ENCODE measurements around the gene GABRB3. TPM values are rescaled to one million over a fixed set of nuclear protein-coding genes. Genes with fewer than 3 reads are reported as not detected.

Gene GABRB3
- total and polyA plus RNA-seq, 2 donors (not counting 3 experiments of a cell fraction or from before 2014, with no cell fraction given), result 0.03 TPM; not detected in 1

DNA sequence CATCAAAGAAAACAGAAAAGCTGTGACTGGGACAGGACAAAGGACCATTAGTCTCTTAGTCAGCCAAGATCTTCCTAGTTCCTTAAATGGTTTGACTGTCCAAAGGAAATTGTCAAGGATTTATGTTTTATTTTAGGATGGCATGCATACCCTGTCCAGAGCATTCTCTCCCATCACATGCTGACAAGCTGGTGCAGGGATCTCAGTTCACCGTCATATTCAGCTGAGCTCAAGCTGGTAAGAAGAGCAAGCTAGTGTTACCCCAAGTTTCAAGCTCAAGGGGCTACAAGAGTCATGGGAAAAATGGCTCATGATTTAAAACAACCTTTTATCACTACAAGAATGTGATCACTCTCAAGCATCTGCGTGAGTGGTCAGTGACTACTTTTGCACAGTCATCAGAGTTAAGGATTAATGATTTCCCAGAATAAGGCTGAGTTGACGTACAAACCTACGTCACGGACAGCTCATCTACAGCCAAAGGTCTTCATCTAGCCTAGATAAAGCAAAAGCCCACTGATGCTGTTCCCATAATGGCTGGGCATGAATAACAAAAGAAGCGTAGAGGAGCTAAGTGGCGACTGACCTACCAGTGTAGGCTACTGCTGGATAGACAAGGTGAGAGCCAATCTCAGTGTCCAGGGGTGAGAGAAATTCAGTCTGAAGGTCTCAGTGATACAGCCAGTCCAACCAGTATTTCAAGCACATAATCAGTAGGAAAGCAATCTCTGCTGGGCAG is 157.5 kb downstream of the GABRB3 start:
- dilution Hi-C loops (cut with MboI; ENCODE audit: extremely low pct_ligation_motif_present, low sequenced_read_pairs), result no loop called here
- peaks cover 2% of the 10 kb centered on the region for H3K9me3 ChIP-seq (replicated peaks; ENCODE audit: control insufficient read depth, insufficient read depth, low read length)
- FAIRE-seq (no peak), DNase-seq (ENCODE audit: low read depth, low spot score) (no peak)
- H3K9ac ChIP-seq (replicated peaks; ENCODE audit: extremely low read depth, insufficient read depth, low read length), result no peak overlapping the region
- no peaks in the 10 kb centered on the region for H3K4me1 ChIP-seq (ENCODE audit: control insufficient read depth, extremely low read depth, insufficient read depth, low read length)
- no peak overlapping the region for H3K27ac ChIP-seq (ENCODE audit: insufficient read depth, low read depth, low read length)
- CTCF ChIA-PET, result no interaction called here
- no peak for TF ChIP-seq POLR2A (IDR thresholded peaks at IDR 0.05; ENCODE audit: low read depth, low read length)
- no peak for TF ChIP-seq POLR2AphosphoS5 (IDR thresholded peaks at IDR 0.05; ENCODE audit: insufficient read depth, low read depth, low read length)
- no peak for TF ChIP-seq FOS (IDR thresholded peaks at IDR 0.05; ENCODE audit: borderline replicate concordance, insufficient read depth, low read length)
- TF ChIP-seq JUN (IDR thresholded peaks at IDR 0.05; ENCODE audit: borderline replicate concordance, insufficient read depth, insufficient read length, low read depth), result no peak
- no peak for TF ChIP-seq EZH2 (IDR thresholded peaks at IDR 0.05; ENCODE audit: borderline replicate concordance, low read depth, low read length, severe bottlenecking)
- TF ChIP-seq GATA2 (IDR thresholded peaks at IDR 0.05; ENCODE audit: insufficient read depth, insufficient read length, low read depth, low read length), result no peak
- TF ChIP-seq, protein P1, sequence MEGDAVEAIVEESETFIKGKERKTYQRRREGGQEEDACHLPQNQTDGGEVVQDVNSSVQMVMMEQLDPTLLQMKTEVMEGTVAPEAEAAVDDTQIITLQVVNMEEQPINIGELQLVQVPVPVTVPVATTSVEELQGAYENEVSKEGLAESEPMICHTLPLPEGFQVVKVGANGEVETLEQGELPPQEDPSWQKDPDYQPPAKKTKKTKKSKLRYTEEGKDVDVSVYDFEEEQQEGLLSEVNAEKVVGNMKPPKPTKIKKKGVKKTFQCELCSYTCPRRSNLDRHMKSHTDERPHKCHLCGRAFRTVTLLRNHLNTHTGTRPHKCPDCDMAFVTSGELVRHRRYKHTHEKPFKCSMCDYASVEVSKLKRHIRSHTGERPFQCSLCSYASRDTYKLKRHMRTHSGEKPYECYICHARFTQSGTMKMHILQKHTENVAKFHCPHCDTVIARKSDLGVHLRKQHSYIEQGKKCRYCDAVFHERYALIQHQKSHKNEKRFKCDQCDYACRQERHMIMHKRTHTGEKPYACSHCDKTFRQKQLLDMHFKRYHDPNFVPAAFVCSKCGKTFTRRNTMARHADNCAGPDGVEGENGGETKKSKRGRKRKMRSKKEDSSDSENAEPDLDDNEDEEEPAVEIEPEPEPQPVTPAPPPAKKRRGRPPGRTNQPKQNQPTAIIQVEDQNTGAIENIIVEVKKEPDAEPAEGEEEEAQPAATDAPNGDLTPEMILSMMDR (IDR thresholded peaks at IDR 0.05; ENCODE audit: extremely low read depth in 1 of 2, insufficient read depth in 1 of 2, low read depth in 1 of 2, low read length in 2 of 2), result no peak
- TF ChIP-seq, protein P2, sequence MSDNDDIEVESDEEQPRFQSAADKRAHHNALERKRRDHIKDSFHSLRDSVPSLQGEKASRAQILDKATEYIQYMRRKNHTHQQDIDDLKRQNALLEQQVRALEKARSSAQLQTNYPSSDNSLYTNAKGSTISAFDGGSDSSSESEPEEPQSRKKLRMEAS (IDR thresholded peaks at IDR 0.05; ENCODE audit: insufficient read depth, insufficient read length), result no peak
- TF ChIP-seq MYC (IDR thresholded peaks at IDR 0.05; ENCODE audit: low read depth, low read length), result no peak
- H3K36me3 ChIP-seq (ENCODE audit: control insufficient read depth in 2 of 2, extremely low read depth in 1 of 2, insufficient read depth in 2 of 2, low read length in 2 of 2), result no peaks in the 10 kb centered on the region
- intact Hi-C loops (cut with micrococcal nuclease), result no loop called here
- POLR2A ChIA-PET, result no interaction called here
- no peaks in the 10 kb centered on the region for H3K9me1 ChIP-seq (replicated peaks; ENCODE audit: control insufficient read depth, extremely low read depth, insufficient read depth, low read length)
- no peaks in the 10 kb centered on the region for H4K20me1 ChIP-seq (replicated peaks; ENCODE audit: control insufficient read depth, extremely low read depth, insufficient read depth, low read length)
- H3K4me2 ChIP-seq (ENCODE audit: insufficient read depth, low read length), result no peak overlapping the region
- no peak overlapping the region for H3K4me3 ChIP-seq (replicated peaks in 1 of 3; ENCODE audit: insufficient read depth in 1 of 3, low read depth in 1 of 3, low read length in 3 of 3)
- BruUV-seq (replicated peaks), result no TSS peak
- H3K27me3 ChIP-seq (ENCODE audit: control insufficient read depth in 2 of 2, insufficient read depth in 2 of 2, low read length in 2 of 2), result no peaks in the 10 kb centered on the region
- H2AFZ ChIP-seq (ENCODE audit: low read depth, low read length), result no peak overlapping the region
- no peaks in the 10 kb centered on the region for H3K79me2 ChIP-seq (ENCODE audit: control insufficient read depth, insufficient read depth, low read length)

Measured in endothelial cell of umbilical vein (primary cell).